WI38 (cell line): ENCODE results near the gene PAWR.
"Not testable (repeated sequence)": the region's sequence is repeated elsewhere in the genome, so short reads cannot be mapped to it uniquely, and the experiment has no call there.

Experiments
- H3K4me3 ChIP-seq: 2 replicates; pipeline ENCODE4 v1.5.1; 2011; ENCODE audit warnings: low read depth, mild to moderate bottlenecking, control low read depth, low read length
- CTCF ChIP-seq: IDR thresholded peaks from 2 replicates; pipeline ENCODE4 v1.5.1; 2012; ENCODE audit warnings: low read depth, mild to moderate bottlenecking, control low read depth, low read length

Gene PAWR

GRCh38 chr12:79567175-79567563 lies 123.6 kb downstream of the PAWR start:
- TF ChIP-seq CTCF, result no peak
- no peak overlapping the region for H3K4me3 ChIP-seq

- TF ChIP-seq CTCF, result no peak
- H3K4me3 ChIP-seq, result no peak overlapping the region
These were observed 124.2 kb downstream of the PAWR start for GRCh38 chr12:79566452-79567174.

GRCh38 chr12:79564727-79565350 lies 125.9 kb downstream of the PAWR start:
- not testable (repeated sequence) for H3K4me3 ChIP-seq

- H3K4me3 ChIP-seq, result no peak overlapping the region
- no peak for TF ChIP-seq CTCF
These were observed 127.6 kb downstream of the PAWR start for GRCh38 chr12:79563021-79563740.

- no peak overlapping the region for H3K4me3 ChIP-seq
- no peak for TF ChIP-seq CTCF
These were observed 129.2 kb downstream of the PAWR start for GRCh38 chr12:79561401-79562132.

GRCh38 chr12:79560225-79560889 lies 130.4 kb downstream of the PAWR start:
- no peak for TF ChIP-seq CTCF
- no peak overlapping the region for H3K4me3 ChIP-seq

- no peak for TF ChIP-seq CTCF
- H3K4me3 ChIP-seq, result no peak overlapping the region
These were observed 131.2 kb downstream of the PAWR start for GRCh38 chr12:79559591-79559990.
